GM12801 (cell line): ENCODE data around the gene ATG16L2.

Source experiments
- TF ChIP-seq, protein P1 (sequence below): IDR thresholded peaks from one replicate; pipeline ENCODE4 v1.5.1; 2011; ENCODE audit warnings: control low read depth; ENCODE audit not compliant: insufficient read length; ENCODE audit errors: extremely low read depth

Gene ATG16L2

DNA sequence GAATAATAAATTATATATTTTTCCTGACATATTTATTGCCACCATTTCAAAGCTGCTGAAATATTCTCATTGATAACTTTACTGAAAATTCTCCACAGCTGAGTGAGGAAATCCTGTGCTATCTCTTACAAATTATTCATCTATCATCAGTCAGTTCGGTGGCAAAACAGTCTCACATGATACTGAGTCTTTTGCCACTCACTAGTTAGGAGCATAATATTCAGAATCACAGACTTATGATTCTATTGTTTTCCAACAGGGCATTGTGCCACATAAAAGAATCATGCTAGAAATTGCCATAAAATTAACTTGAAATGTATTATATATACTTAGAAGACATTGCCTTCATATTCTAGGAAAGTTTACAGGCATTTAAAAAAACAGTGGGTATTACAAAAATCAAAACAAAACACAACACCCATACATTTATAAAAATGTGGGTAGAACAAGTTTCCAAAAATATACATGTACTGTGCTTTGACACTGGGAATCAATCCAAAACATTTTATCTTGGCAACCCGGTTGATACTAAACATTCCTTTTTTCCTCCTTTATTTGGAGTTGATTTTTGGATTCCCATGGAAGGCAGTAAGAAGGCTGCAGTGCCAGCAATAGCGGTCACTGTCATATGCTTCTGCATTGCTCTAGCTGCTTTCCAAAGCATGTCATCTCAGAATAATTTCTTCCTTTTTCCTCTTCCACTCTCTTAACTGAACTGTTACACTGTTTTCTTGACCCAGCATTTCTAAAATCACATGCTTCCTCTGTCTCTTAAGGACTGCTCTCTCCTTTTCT is 42.5 kb downstream of the ATG16L2 start:
- TF ChIP-seq, protein P1, sequence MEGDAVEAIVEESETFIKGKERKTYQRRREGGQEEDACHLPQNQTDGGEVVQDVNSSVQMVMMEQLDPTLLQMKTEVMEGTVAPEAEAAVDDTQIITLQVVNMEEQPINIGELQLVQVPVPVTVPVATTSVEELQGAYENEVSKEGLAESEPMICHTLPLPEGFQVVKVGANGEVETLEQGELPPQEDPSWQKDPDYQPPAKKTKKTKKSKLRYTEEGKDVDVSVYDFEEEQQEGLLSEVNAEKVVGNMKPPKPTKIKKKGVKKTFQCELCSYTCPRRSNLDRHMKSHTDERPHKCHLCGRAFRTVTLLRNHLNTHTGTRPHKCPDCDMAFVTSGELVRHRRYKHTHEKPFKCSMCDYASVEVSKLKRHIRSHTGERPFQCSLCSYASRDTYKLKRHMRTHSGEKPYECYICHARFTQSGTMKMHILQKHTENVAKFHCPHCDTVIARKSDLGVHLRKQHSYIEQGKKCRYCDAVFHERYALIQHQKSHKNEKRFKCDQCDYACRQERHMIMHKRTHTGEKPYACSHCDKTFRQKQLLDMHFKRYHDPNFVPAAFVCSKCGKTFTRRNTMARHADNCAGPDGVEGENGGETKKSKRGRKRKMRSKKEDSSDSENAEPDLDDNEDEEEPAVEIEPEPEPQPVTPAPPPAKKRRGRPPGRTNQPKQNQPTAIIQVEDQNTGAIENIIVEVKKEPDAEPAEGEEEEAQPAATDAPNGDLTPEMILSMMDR: no peak

DNA sequence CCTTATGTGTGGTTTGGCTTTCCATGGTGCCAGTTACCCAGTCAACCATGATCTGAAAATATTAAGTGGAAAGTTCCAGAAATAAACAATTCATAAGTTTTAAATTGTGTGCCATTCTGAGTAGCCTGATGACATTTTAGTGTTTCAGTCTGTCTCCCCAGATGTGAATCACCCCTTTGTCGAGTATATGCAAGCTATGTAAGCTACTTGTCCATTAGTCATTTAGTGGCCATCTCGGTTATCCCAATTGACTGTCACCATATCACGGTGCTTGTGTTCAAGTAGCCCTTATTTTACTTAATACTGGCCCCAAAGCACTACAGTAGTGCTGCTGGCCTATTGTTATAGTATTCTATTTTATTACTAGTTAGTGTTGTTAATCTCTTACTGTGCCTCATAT is 44.9 kb downstream of the ATG16L2 start:
- TF ChIP-seq, protein P1: no peak

DNA sequence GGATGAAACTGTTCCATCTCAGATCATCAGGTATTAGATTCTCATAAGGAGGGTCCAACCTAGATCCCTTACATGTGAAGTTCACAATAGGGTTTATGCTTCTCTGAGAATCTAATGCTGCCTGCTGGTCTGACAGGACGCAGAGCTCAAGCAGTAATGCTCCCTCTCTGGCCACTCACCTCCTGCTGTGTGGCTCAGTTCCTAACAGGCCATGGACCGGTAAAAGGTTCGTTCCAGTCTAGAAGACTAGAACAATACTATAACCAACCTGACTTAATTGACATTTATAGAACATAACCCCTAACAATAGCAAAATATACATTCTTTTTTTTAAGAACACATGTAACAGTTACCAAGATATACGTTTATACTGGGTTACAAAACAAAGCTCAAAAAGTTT is 45.8 kb downstream of the ATG16L2 start:
- TF ChIP-seq, protein P1: no peak

DNA sequence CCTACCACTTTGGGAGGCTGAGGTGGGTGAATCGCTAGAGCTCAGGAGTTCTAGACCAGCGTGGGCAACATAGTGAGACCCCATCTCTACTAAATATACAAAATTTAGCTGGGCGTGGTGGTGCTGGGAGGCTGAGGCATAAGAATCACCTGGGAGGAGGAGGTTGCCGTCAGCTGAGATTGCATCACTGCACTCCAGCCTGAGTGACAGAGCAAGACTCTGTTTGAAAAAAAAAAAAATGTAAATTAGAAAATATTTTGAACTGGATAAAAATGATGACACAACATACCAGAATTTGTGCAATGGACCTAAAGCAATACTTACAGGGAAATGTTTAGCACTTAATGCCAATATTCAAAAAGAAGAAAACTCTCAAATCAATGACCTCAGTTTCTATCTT is 46.4 kb downstream of the ATG16L2 start:
- TF ChIP-seq, protein P1: no peak

DNA sequence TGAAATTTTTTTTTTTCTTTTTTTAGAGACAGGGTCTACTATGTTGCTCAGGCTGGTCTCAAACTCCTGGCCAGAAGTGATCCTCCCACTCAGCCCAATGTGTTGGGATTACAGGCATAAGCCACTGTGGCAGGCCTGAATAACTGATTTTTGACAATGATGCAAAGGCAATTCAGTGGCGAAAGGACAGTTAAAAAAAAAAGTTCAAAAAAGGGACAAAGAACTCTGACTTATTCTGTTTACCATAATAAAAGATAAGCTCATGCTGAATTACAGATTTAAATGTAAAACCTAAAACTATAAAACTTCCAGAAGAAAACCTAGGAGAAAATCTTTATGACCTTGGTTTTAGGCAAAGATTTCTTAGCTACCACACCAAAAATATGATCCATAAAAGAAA is 48.9 kb downstream of the ATG16L2 start:
- TF ChIP-seq, protein P1: no peak

DNA sequence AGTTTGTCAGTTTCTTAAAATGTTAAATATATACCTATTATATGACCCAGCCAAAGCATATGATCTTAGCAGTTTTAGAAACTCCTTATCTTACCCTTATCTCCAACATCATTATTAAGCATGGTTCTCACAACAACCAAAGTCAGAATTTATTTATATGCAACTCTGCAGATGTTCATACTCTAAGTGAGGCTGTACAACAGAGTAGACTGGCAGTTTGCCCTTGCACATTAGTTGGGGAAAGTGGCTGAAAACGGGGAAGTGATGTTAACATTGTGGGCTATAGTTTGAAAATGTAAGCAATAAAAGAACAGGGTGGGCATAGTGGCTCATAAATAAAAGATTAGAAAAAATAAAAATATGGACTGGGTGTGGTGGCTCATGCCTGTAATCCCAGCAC is 49.7 kb downstream of the ATG16L2 start:
- TF ChIP-seq, protein P1: no peak

DNA sequence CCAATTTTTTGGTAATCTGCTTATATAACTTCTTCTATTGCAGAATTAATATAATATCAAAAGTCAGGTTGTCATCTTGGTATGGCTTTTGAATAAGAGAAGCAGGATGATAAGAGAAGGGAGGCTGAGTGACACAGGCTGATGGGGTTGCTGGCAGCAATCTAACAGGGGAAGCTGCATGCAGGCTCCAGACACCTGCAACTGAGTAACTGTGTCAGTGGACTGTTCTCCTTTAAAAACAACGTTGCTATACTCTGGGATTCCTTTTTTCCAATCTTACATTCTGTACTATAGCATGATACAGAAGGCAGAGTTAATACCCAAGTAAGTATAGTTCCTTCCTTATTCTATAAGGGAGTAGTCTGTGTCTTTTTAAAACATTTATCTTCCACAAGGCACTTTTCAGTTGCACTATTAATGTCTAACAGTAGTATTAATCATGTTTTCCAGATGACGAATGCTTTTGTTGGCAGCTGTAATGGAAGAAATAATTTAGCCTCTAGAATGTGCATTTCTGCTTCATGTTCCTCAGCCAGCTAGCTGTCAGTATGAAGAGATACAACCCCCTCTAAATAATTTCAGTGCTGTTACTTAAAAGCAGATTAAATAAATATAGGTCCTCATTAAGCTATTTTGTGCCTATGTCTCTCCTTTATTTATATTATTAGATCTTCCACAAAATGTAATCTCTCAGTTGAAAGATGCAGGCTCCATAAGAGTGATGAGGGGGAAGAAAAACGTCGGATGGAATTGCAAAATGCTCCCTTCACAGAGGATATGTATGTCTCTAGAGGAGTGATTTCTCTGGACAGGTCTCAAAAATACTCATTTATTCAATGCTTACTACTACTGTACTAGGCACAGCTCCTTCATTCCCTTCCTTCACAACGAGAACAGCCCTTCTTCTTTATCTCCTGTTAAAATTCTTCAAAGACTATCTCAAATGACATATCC is 50.8 kb downstream of the ATG16L2 start:
- TF ChIP-seq, protein P1: no peak
